Osteocyte (in vitro differentiated cells): Measurements from ENCODE around the gene SMYD4. TPM values are rescaled to one million over a fixed set of nuclear protein-coding genes. Genes with fewer than 3 reads are reported as not detected.

Experiments
- DNase-seq: peaks from one replicate; pipeline ENCODE4 v3.0.0; 2021; ENCODE audit warnings: mixed read lengths; ENCODE audit not compliant: unreplicated experiment; ENCODE audit errors: extremely low spot score
- H3K27ac Mint-ChIP-seq: one replicate; pipeline ENCODE4 v1.8.0; 2021; ENCODE audit warnings: mild to moderate bottlenecking, mixed read lengths; ENCODE audit not compliant: unreplicated experiment
- H3K27me3 Mint-ChIP-seq: one replicate; pipeline ENCODE4 v1.8.0; 2021; ENCODE audit warnings: mixed read lengths; ENCODE audit not compliant: unreplicated experiment
- H3K36me3 Mint-ChIP-seq: one replicate; pipeline ENCODE4 v1.8.0; 2021; ENCODE audit warnings: mixed read lengths; ENCODE audit not compliant: unreplicated experiment
- H3K4me1 Mint-ChIP-seq: one replicate; pipeline ENCODE4 v1.8.0; 2021; ENCODE audit warnings: mixed read lengths; ENCODE audit not compliant: unreplicated experiment
- H3K4me3 Mint-ChIP-seq: one replicate; pipeline ENCODE4 v1.8.0; 2021; ENCODE audit warnings: mild to moderate bottlenecking, moderate library complexity, mixed read lengths; ENCODE audit not compliant: unreplicated experiment
- H3K9me3 Mint-ChIP-seq: one replicate; pipeline ENCODE4 v1.8.0; 2021; ENCODE audit warnings: mixed read lengths; ENCODE audit not compliant: unreplicated experiment
- CTCF ChIP-seq: fragments of 200-600 bp; sonication (generic); IDR thresholded peaks from 2 replicates; pipeline ENCODE4 v1.5.0; 2021; ENCODE audit warnings: antibody characterized with exemption, mild to moderate bottlenecking, moderate library complexity
- total RNA-seq: library from RNA; stranded (reverse); gene quantifications from 2 replicates; pipeline ENCODE4 v1.2.1, GENCODE V29; 2021

SMYD4 gene
- total RNA-seq, 1 donor from 2014 or later: 11.2 TPM

- no peaks in the 10 kb centered on the region for H3K36me3 Mint-ChIP-seq
- peaks cover 36% of the 10 kb centered on the region for H3K4me1 Mint-ChIP-seq
- no peak for TF ChIP-seq CTCF
- no peak overlapping the region for H3K4me3 Mint-ChIP-seq
- no peaks in the 10 kb centered on the region for H3K27me3 Mint-ChIP-seq
- no peaks in the 10 kb centered on the region for H3K9me3 Mint-ChIP-seq
- peak overlapping the region; percentile 38 for H3K27ac Mint-ChIP-seq
- peak; percentile 85 for DNase-seq
These were observed 74.4 kb downstream of the SMYD4 start for GRCh38 chr17:1755252-1755826.

- DNase-seq: no peak
- H3K9me3 Mint-ChIP-seq: no peaks in the 10 kb centered on the region
- H3K27me3 Mint-ChIP-seq: no peaks in the 10 kb centered on the region
- H3K36me3 Mint-ChIP-seq: no peaks in the 10 kb centered on the region
- peak overlapping the region; percentile 18 for H3K27ac Mint-ChIP-seq
- no peak for TF ChIP-seq CTCF
- peaks cover 36% of the 10 kb centered on the region for H3K4me1 Mint-ChIP-seq
- H3K4me3 Mint-ChIP-seq: no peak overlapping the region
These were observed 75.1 kb downstream of the SMYD4 start for GRCh38 chr17:1754430-1755112.

GRCh38 chr17:1753767-1754429 lies 75.8 kb downstream of the SMYD4 start:
- no peak for DNase-seq
- Mint-ChIP-seq H3K27me3 (no peaks in the 10 kb centered on the region), H3K27ac (peak overlapping the region; percentile 18), H3K9me3 (no peaks in the 10 kb centered on the region), H3K4me3 (no peak overlapping the region), H3K36me3 (no peaks in the 10 kb centered on the region), H3K4me1 (peaks cover 36% of the 10 kb centered on the region)
- no peak for TF ChIP-seq CTCF

- Mint-ChIP-seq H3K27me3 (no peaks in the 10 kb centered on the region), H3K4me3 (no peak overlapping the region), H3K36me3 (no peaks in the 10 kb centered on the region), H3K9me3 (no peaks in the 10 kb centered on the region), H3K4me1 (peaks cover 36% of the 10 kb centered on the region), H3K27ac (peak overlapping the region; percentile 57)
- DNase-seq: no peak
- TF ChIP-seq CTCF: no peak
These were observed 77.1 kb downstream of the SMYD4 start for GRCh38 chr17:1752425-1753262.
